GM18870 (cell line): ENCODE measurements around the gene TRAK1.
"Not testable (repeated sequence)": the region's sequence is repeated elsewhere in the genome, so short reads cannot be mapped to it uniquely, and the experiment has no call there.

ENCODE experiments used
- ATAC-seq: cut with Tn5 transposase; IDR thresholded peaks from one replicate; pipeline ENCODE4 v1.9.1; 2021; ENCODE audit warnings: moderate library complexity; ENCODE audit not compliant: unreplicated experiment

TRAK1 gene

GRCh38 chr3:42096796-42097565 is 5.8 kb downstream of the TRAK1 start:
- ATAC-seq, result no peak

- no peak for ATAC-seq
Measured at GRCh38 chr3:42097566-42097946, 6.4 kb downstream of the TRAK1 start.

GRCh38 chr3:42098171-42098570 is 7.0 kb downstream of the TRAK1 start:
- ATAC-seq, result no peak

- no peak for ATAC-seq
Measured at GRCh38 chr3:42099020-42099765, 8.0 kb downstream of the TRAK1 start.

GRCh38 chr3:42101048-42101447 is 9.9 kb downstream of the TRAK1 start:
- ATAC-seq, result no peak

- no peak for ATAC-seq
Measured at GRCh38 chr3:42101481-42101880, 10.3 kb downstream of the TRAK1 start.

GRCh38 chr3:42102571-42102970 is 11.4 kb downstream of the TRAK1 start:
- ATAC-seq, result no peak

- ATAC-seq, result not testable (repeated sequence)
Measured at GRCh38 chr3:42103921-42104665, 12.9 kb downstream of the TRAK1 start.

GRCh38 chr3:42105994-42106393 is 14.8 kb downstream of the TRAK1 start:
- not testable (repeated sequence) for ATAC-seq

GRCh38 chr3:42106646-42107045 is 15.5 kb downstream of the TRAK1 start:
- ATAC-seq, result no peak

GRCh38 chr3:42110631-42111030 is 19.5 kb downstream of the TRAK1 start:
- no peak for ATAC-seq

- no peak for ATAC-seq
Measured at GRCh38 chr3:42114130-42114725, 23.1 kb downstream of the TRAK1 start.

GRCh38 chr3:42115215-42115614 is 24.1 kb downstream of the TRAK1 start:
- no peak for ATAC-seq

GRCh38 chr3:42115946-42116345 is 24.8 kb downstream of the TRAK1 start:
- no peak for ATAC-seq

GRCh38 chr3:42116466-42116865 is 25.3 kb downstream of the TRAK1 start:
- ATAC-seq, result no peak

- no peak for ATAC-seq
Measured at GRCh38 chr3:42117175-42118008, 26.2 kb downstream of the TRAK1 start.

- ATAC-seq, result no peak
Measured at GRCh38 chr3:42118762-42119361, 27.7 kb downstream of the TRAK1 start.

GRCh38 chr3:42119561-42120355 is 28.6 kb downstream of the TRAK1 start:
- ATAC-seq, result no peak

GRCh38 chr3:42120866-42121265 is 29.7 kb downstream of the TRAK1 start:
- no peak for ATAC-seq
